HEK293 (cell line): Measurements from ENCODE around the gene CEP20.

Experiments
- CTCF ChIA-PET: fragments of 350-600 bp; formaldehyde crosslinking; extraction: SDS; loops from one replicate; lab custom pipeline; 2021; ENCODE audit warnings: antibody characterized with exemption; lab: Yijun Ruan, JAX
- POLR2A ChIA-PET: fragments of 300-600 bp; formaldehyde crosslinking; extraction: SDS; loops from one replicate; lab custom pipeline; 2020; ENCODE audit warnings: antibody characterized with exemption, inconsistent platforms; lab: Yijun Ruan, JAX
- H3K27ac ChIP-seq: fragments of 200-500 bp; sonication (Bioruptor generic); 2 replicates; pipeline ENCODE4 v1.5.1; 2014; ENCODE audit warnings: low read depth, low read length, control low read depth, inconsistent platforms; ENCODE audit errors: extremely low read depth
- H3K36me3 ChIP-seq, 2 experiments: fragments of 200-500 bp in 1 of 2; sonication (Bioruptor generic) in 1 of 2; 1 replicate in 1 of 2; 2 replicates in 1 of 2; pipeline ENCODE4 v1.5.1; 2014 to 2017; ENCODE audit warnings: inconsistent platforms in 2 of 2, low read length in 2 of 2; ENCODE audit not compliant: control insufficient read depth in 2 of 2, insufficient read depth in 1 of 2
- H3K4me1 ChIP-seq: fragments of 200-500 bp; sonication (Bioruptor generic); 2 replicates; pipeline ENCODE4 v1.5.1; 2014; ENCODE audit warnings: mild to moderate bottlenecking, low read length, inconsistent platforms; ENCODE audit not compliant: control insufficient read depth, insufficient read depth
- H3K4me3 ChIP-seq: 2 replicates; pipeline ENCODE4 v1.5.1; 2011; ENCODE audit warnings: low read depth, mild to moderate bottlenecking, control low read depth, low read length, moderate library complexity
- H3K9me3 ChIP-seq: fragments of 200-500 bp; sonication (Bioruptor generic); 2 replicates; pipeline ENCODE4 v1.5.1; 2014; ENCODE audit warnings: low read depth, low read length, inconsistent platforms; ENCODE audit not compliant: control insufficient read depth, insufficient read depth
- KLF10 ChIP-seq: fragments of 450-650 bp; IDR thresholded peaks from 2 replicates; pipeline ENCODE4 v1.5.1; 2018; ENCODE audit warnings: missing biosample characterization, mild to moderate bottlenecking, missing genetic modification characterization
- SALL2 ChIP-seq: fragments of 450-650 bp; formaldehyde crosslinking; IDR thresholded peaks from 2 replicates; pipeline ENCODE4 v1.5.0; 2017; ENCODE audit warnings: missing biosample characterization, mild to moderate bottlenecking, missing genetic modification characterization, borderline replicate concordance
- SP2 ChIP-seq: fragments of 450-650 bp; formaldehyde crosslinking; IDR thresholded peaks from 2 replicates; pipeline ENCODE4 v1.5.1; 2016; ENCODE audit warnings: missing biosample characterization, missing genetic modification characterization
- SP3 ChIP-seq: fragments of 450-650 bp; formaldehyde crosslinking; IDR thresholded peaks from 2 replicates; pipeline ENCODE4 v1.5.1; 2016; ENCODE audit warnings: missing biosample characterization, missing genetic modification characterization
- ZBTB17 ChIP-seq: fragments of 450-650 bp; formaldehyde crosslinking; IDR thresholded peaks from 2 replicates; pipeline ENCODE4 v1.5.1; 2016; ENCODE audit warnings: missing biosample characterization, missing genetic modification characterization
- ZBTB7A ChIP-seq: fragments of 450-650 bp; formaldehyde crosslinking; IDR thresholded peaks from 2 replicates; pipeline ENCODE4 v1.5.1; 2016; ENCODE audit warnings: low read depth, missing biosample characterization, missing genetic modification characterization
- ZFP69B ChIP-seq: fragments of 450-650 bp; formaldehyde crosslinking; IDR thresholded peaks from 2 replicates; pipeline ENCODE4 v1.5.1; 2016; ENCODE audit warnings: missing biosample characterization, missing genetic modification characterization
- ZNF169 ChIP-seq: fragments of 450-650 bp; formaldehyde crosslinking; IDR thresholded peaks from 2 replicates; pipeline ENCODE4 v1.5.1; 2016; ENCODE audit warnings: missing biosample characterization, missing genetic modification characterization
- ZNF2 ChIP-seq: fragments of 450-650 bp; formaldehyde crosslinking; IDR thresholded peaks from 2 replicates; pipeline ENCODE4 v1.5.1; 2016; ENCODE audit warnings: missing biosample characterization, missing genetic modification characterization
- ZNF202 ChIP-seq: fragments of 450-650 bp; formaldehyde crosslinking; IDR thresholded peaks from 2 replicates; pipeline ENCODE4 v1.5.1; 2016; ENCODE audit warnings: missing biosample characterization, missing genetic modification characterization, borderline replicate concordance
- ZNF239 ChIP-seq: fragments of 450-650 bp; formaldehyde crosslinking; IDR thresholded peaks from 2 replicates; pipeline ENCODE4 v1.5.1; 2016; ENCODE audit warnings: missing biosample characterization, missing genetic modification characterization
- ZNF398 ChIP-seq: fragments of 450-650 bp; formaldehyde crosslinking; IDR thresholded peaks from 2 replicates; pipeline ENCODE4 v1.5.1; 2017; ENCODE audit warnings: missing biosample characterization, missing genetic modification characterization
- ZNF529 ChIP-seq: fragments of 450-650 bp; formaldehyde crosslinking; IDR thresholded peaks from 2 replicates; pipeline ENCODE4 v1.5.1; 2017; ENCODE audit warnings: missing genetic modification characterization, missing biosample characterization; ENCODE audit not compliant: insufficient replicate concordance
- ZNF560 ChIP-seq: fragments of 450-650 bp; formaldehyde crosslinking; IDR thresholded peaks from 2 replicates; pipeline ENCODE4 v1.5.1; 2017; ENCODE audit warnings: missing biosample characterization, missing genetic modification characterization, borderline replicate concordance
- ZNF623 ChIP-seq: fragments of 450-650 bp; formaldehyde crosslinking; IDR thresholded peaks from 2 replicates; pipeline ENCODE4 v1.5.1; 2016; ENCODE audit warnings: missing biosample characterization, missing genetic modification characterization
- ZNF629 ChIP-seq: fragments of 450-650 bp; formaldehyde crosslinking; IDR thresholded peaks from 2 replicates; pipeline ENCODE4 v1.5.1; 2017; ENCODE audit warnings: missing biosample characterization, missing genetic modification characterization
- ZNF645 ChIP-seq: fragments of 450-650 bp; formaldehyde crosslinking; IDR thresholded peaks from 2 replicates; pipeline ENCODE4; 2016; ENCODE audit warnings: missing biosample characterization, missing genetic modification characterization
- ZNF677 ChIP-seq: fragments of 450-650 bp; IDR thresholded peaks from 2 replicates; pipeline ENCODE4 v1.5.0; 2018; ENCODE audit warnings: missing biosample characterization, mild to moderate bottlenecking, missing genetic modification characterization, moderate library complexity
- ZNF768 ChIP-seq: fragments of 450-650 bp; formaldehyde crosslinking; IDR thresholded peaks from 2 replicates; pipeline ENCODE4 v1.5.1; 2018; ENCODE audit warnings: missing biosample characterization, mild to moderate bottlenecking, missing genetic modification characterization
- ZSCAN4 ChIP-seq: fragments of 450-650 bp; formaldehyde crosslinking; IDR thresholded peaks from 2 replicates; pipeline ENCODE4 v1.5.1; 2017; ENCODE audit warnings: missing biosample characterization, missing genetic modification characterization

Gene CEP20

GRCh38 chr16:15856901-15857698 lies 31.3 kb downstream of the CEP20 start, which contains the start of gene MYH11:
Gene MYH11, minus strand, starts transcription at chr16:15857028. Its CDS starts 18,776 bp downstream, at chr16:15838252.
- 0 out of 2 replicates have a peak, but pooled peaks cover 2% of the 10 kb centered on the region for H3K4me1 ChIP-seq
- H3K4me3 ChIP-seq, result peak within 1 kb of the TSS; percentile 21
- POLR2A ChIA-PET, result no interaction called here
- CTCF ChIA-PET, result interaction anchor here (0.6 to 1.1 kb wide), 2 partner anchors 36 to 37 kb away, joined by 3 read pairs; no protein-coding TSS in a partner anchor
- TF ChIP-seq ZBTB17 (tag by site-specific recombination) (no peak), ZNF239 (no peak), ZNF169 (tag by site-specific recombination) (no peak)
- TF ChIP-seq, all 188 proteins: peak for 0
- Histone ChIP-seq H3K36me3 (no peaks in the 10 kb centered on the region), H3K27ac (no peak within 1 kb of the TSS), H3K9me3 (no peaks in the 10 kb centered on the region)

GRCh38 chr16:15856182-15856581 lies 32.2 kb downstream of the CEP20 start:
- Histone ChIP-seq H3K27ac (no peak overlapping the region), H3K4me1 (0 out of 2 replicates have a peak, but pooled peaks cover 2% of the 10 kb centered on the region), H3K4me3 (no peak overlapping the region), H3K36me3 (no peaks in the 10 kb centered on the region), H3K9me3 (no peaks in the 10 kb centered on the region)
- TF ChIP-seq ZNF623 (tag by site-specific recombination), result no peak
- TF ChIP-seq ZNF677, result no peak
- no peak for TF ChIP-seq ZNF645 (tag by site-specific recombination)
- TF ChIP-seq KLF10, result no peak
- TF ChIP-seq SP2 (tag by site-specific recombination), result no peak
- TF ChIP-seq ZNF202 (tag by site-specific recombination), result no peak
- no peak for TF ChIP-seq ZNF560 (tag by site-specific recombination)
- TF ChIP-seq ZSCAN4 (tag by site-specific recombination), result no peak
- TF ChIP-seq SP3, result no peak
- TF ChIP-seq ZNF529 (tag by site-specific recombination), result no peak
- TF ChIP-seq ZFP69B (tag by site-specific recombination), result no peak
- no peak for TF ChIP-seq ZNF398 (tag by site-specific recombination)
- no peak for TF ChIP-seq ZNF2
- TF ChIP-seq ZNF768 (tag by site-specific recombination), result no peak
- no peak for TF ChIP-seq ZBTB7A (tag by site-specific recombination)
- TF ChIP-seq ZNF629 (tag by site-specific recombination), result no peak
- TF ChIP-seq SALL2 (tag by site-specific recombination), result no peak
- ChIA-PET POLR2A (no interaction called here), CTCF (no interaction called here)
